HepG2 (cell line): ENCODE measurements around the gene SORL1-AS1.

Source experiments
- ATAC-seq: fragments of 200-7000 bp; cut with Tn5 transposase; 3 replicates; pipeline ENCODE4 v1.9.1; 2020; ENCODE audit warnings: mild to moderate bottlenecking, moderate library complexity
- BruUV-seq: library from RNA; stranded (reverse); fragments of 400-500 nt; replicated peaks from 2 replicates; lab custom pipeline; 2021; lab: Mats Ljungman, UMichigan
- CTCF ChIA-PET: fragments of 300-600 bp; formaldehyde crosslinking; extraction: SDS; loops from one replicate; lab custom pipeline; 2021; ENCODE audit warnings: low total read pairs, inconsistent platforms, low intra/inter-chr PET ratio; lab: Yijun Ruan, JAX
- POLR2A ChIA-PET: fragments of 350-600 bp; sonication (Branson Sonifier 250); formaldehyde crosslinking; loops from one replicate; lab custom pipeline; 2020; ENCODE audit warnings: antibody characterized with exemption, inconsistent platforms; lab: Yijun Ruan, JAX
- DNase-seq: peaks from one replicate; pipeline ENCODE4 v3.0.0-alpha.2; 2015; ENCODE audit warnings: low spot score
- FAIRE-seq: peaks from 3 replicates; lab custom pipeline; 2011; peaks lifted over from hg19 to GRCh38; lab: Jason Lieb, UNC
- H2AFZ ChIP-seq: one replicate; pipeline ENCODE4 v1.6.1; 2011; ENCODE audit warnings: low read length, inconsistent platforms
- H3K27ac ChIP-seq: fragments of 300-600 bp; 3 replicates; pipeline ENCODE4 v1.8.0; 2011; ENCODE audit warnings: mixed run types, mild to moderate bottlenecking, mixed read lengths, low read length, inconsistent platforms; ENCODE audit not compliant: insufficient read depth; ENCODE audit errors: extremely low read length
- H3K27me3 ChIP-seq, 2 experiments: fragments of 200-600 bp in 1 of 2; 2 replicates in 1 of 2; 3 replicates in 1 of 2; pipeline versions ENCODE4 v1.6.0 to v1.8.0; 2011; ENCODE audit warnings: low read length in 2 of 2, mild to moderate bottlenecking in 2 of 2, moderate library complexity in 2 of 2, inconsistent platforms in 1 of 2; ENCODE audit not compliant: insufficient read depth in 2 of 2, control insufficient read depth in 1 of 2
- H3K36me3 ChIP-seq, 2 experiments: fragments of 200-600 bp in 1 of 2; replicated peaks in 1 of 2; 2 replicates in 1 of 2; 3 replicates in 1 of 2; pipeline versions ENCODE4 v1.5.1 to v1.8.0; 2011; ENCODE audit warnings: low read length in 2 of 2, inconsistent platforms in 1 of 2; ENCODE audit not compliant: insufficient read depth in 2 of 2, control insufficient read depth in 1 of 2
- H3K4me1 ChIP-seq: 2 replicates; pipeline ENCODE4 v1.5.1; 2012; ENCODE audit warnings: low read length, inconsistent platforms; ENCODE audit not compliant: insufficient read depth
- H3K4me2 ChIP-seq: 2 replicates; pipeline ENCODE4 v1.6.0; 2011; ENCODE audit warnings: low read depth, low read length, inconsistent platforms
- H3K4me3 ChIP-seq, 3 experiments: fragments of 200-600 bp in 1 of 3; sonication (generic), shearing (Covaris generic) in 1 of 3; replicated peaks in 1 of 3; 2 replicates each; pipeline ENCODE4 v1.5.1; 2011 to 2016; ENCODE audit warnings: low read length in 3 of 3, inconsistent platforms in 2 of 3, low read depth in 2 of 3, mild to moderate bottlenecking in 2 of 3, control low read depth in 1 of 3, mixed read lengths in 1 of 3; ENCODE audit not compliant: insufficient read depth in 1 of 3
- H3K79me2 ChIP-seq: one replicate; pipeline ENCODE4 v1.6.1; 2011; ENCODE audit warnings: low read length, inconsistent platforms; ENCODE audit not compliant: insufficient read depth
- H3K9ac ChIP-seq: 2 replicates; pipeline ENCODE4 v1.6.0; 2011; ENCODE audit warnings: mild to moderate bottlenecking, low read depth, low read length, inconsistent platforms; ENCODE audit not compliant: insufficient read depth
- H3K9me3 ChIP-seq: 2 replicates; pipeline ENCODE4 v1.5.1; 2012; ENCODE audit warnings: mild to moderate bottlenecking, low read length
- H4K20me1 ChIP-seq: 2 replicates; pipeline ENCODE4 v1.6.0; 2011; ENCODE audit warnings: inconsistent platforms, mild to moderate bottlenecking, low read length, moderate library complexity; ENCODE audit not compliant: insufficient read depth
- GFI1 ChIP-seq: sonication (generic); formaldehyde crosslinking; IDR thresholded peaks from 2 replicates; pipeline ENCODE4 v1.5.0; 2020; ENCODE audit warnings: missing genetic modification reagents, mild to moderate bottlenecking, borderline replicate concordance
- HMGA1 ChIP-seq: sonication (generic); formaldehyde crosslinking; conservative IDR thresholded peaks from 2 replicates; pipeline ENCODE4 v1.4.0; 2020; ENCODE audit warnings: missing genetic modification reagents
- HOXA9 ChIP-seq: sonication (generic); formaldehyde crosslinking; IDR thresholded peaks from 2 replicates; pipeline ENCODE4 v1.8.1; 2022; ENCODE audit warnings: missing genetic modification reagents, mild to moderate bottlenecking, moderate library complexity, borderline replicate concordance
- IRF1 ChIP-seq: sonication (generic); formaldehyde crosslinking; IDR thresholded peaks from 2 replicates; pipeline ENCODE4 v1.4.0; 2020; ENCODE audit warnings: low read depth, mild to moderate bottlenecking, missing genetic modification reagents
- KAT2B ChIP-seq: fragments of 150-350 bp; IDR thresholded peaks from 2 replicates; pipeline ENCODE4 v1.6.1; 2014; ENCODE audit warnings: low read depth, low read length, borderline replicate concordance
- KLF12 ChIP-seq: sonication (generic); formaldehyde crosslinking; IDR thresholded peaks from 2 replicates; pipeline ENCODE4 v1.4.0; 2020; ENCODE audit warnings: missing genetic modification reagents, borderline replicate concordance
- NCOA2 ChIP-seq: sonication (generic); formaldehyde crosslinking; IDR thresholded peaks from 2 replicates; pipeline ENCODE4 v1.8.0; 2022; ENCODE audit warnings: inconsistent platforms
- PRPF4 ChIP-seq: fragments of 200-400 bp; formaldehyde crosslinking; IDR thresholded peaks from 2 replicates; pipeline ENCODE4 v1.6.1; 2016; ENCODE audit warnings: low read length, low read depth; ENCODE audit not compliant: poor library complexity, severe bottlenecking
- SKI ChIP-seq: fragments of 450-650 bp; IDR thresholded peaks from one replicate; pipeline ENCODE4 v1.6.1; 2018; ENCODE audit warnings: mild to moderate bottlenecking; ENCODE audit not compliant: partially characterized antibody
- SP4 ChIP-seq: sonication (generic); formaldehyde crosslinking; IDR thresholded peaks from 2 replicates; pipeline ENCODE4 v1.8.1; 2023; ENCODE audit warnings: mild to moderate bottlenecking, missing genetic modification reagents
- ZNF605 ChIP-seq: sonication (generic); formaldehyde crosslinking; IDR thresholded peaks from 2 replicates; pipeline ENCODE4 v1.8.0; 2022; ENCODE audit warnings: mild to moderate bottlenecking, missing genetic modification reagents
- ZNF615 ChIP-seq: sonication (generic); formaldehyde crosslinking; IDR thresholded peaks from 2 replicates; pipeline ENCODE4 v1.5.0; 2020; ENCODE audit warnings: mild to moderate bottlenecking, missing genetic modification reagents, borderline replicate concordance
- ZNF780A ChIP-seq: sonication (generic); formaldehyde crosslinking; IDR thresholded peaks from 2 replicates; pipeline ENCODE4 v1.8.0; 2022; ENCODE audit warnings: mild to moderate bottlenecking, missing genetic modification reagents, moderate library complexity
- WGBS: methylation state at CpG from one replicate; pipeline ENCODE4 v1.1.6; 2017; ENCODE audit warnings: low lambda C conversion rate; 5-methylcytosine and 5-hydroxymethylcytosine counted together
- in situ Hi-C: cut with HindIII; loops from 2 replicates; pipeline ENCODE4 v1.10.0; 2017; ENCODE audit warnings: low pct_unique_long_range_greater_than_20kb; ENCODE audit not compliant: extremely low pct_ligation_motif_present
- intact Hi-C: fragments of 100-400 bp; cut with micrococcal nuclease; formaldehyde crosslinking; loops from one replicate; pipeline ENCODE4 v1.10.0; 2022; ENCODE audit not compliant: unreplicated experiment
- TF ChIP-seq, protein P1 (sequence below): sonication (generic); formaldehyde crosslinking; IDR thresholded peaks from 2 replicates; pipeline ENCODE4 v1.4.0; 2020; ENCODE audit warnings: missing genetic modification reagents

Gene SORL1-AS1

GRCh38 chr11:121391914-121392313 is 60.9 kb downstream of the SORL1-AS1 start:
- no peak for FAIRE-seq

DNA sequence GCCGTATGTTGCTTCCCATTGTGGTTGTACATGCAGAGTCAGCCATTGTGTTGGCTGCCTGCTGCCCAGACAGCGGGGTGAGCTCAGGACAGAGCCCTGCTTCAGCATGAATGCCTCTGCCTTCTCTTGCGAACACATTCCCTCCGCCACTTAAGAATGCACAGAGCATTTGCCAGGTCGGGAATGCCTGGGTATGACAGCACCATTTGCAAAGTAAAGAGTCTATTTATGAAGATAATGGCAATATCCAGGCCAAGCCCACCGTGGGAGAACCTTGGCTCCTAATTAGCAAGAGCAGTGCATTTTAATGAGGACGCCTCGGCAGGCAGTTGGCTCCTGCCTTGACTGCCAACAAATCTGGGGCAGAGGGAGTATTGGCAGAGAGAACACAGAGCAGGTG is 63.1 kb downstream of the SORL1-AS1 start:
- TF ChIP-seq, protein P1, sequence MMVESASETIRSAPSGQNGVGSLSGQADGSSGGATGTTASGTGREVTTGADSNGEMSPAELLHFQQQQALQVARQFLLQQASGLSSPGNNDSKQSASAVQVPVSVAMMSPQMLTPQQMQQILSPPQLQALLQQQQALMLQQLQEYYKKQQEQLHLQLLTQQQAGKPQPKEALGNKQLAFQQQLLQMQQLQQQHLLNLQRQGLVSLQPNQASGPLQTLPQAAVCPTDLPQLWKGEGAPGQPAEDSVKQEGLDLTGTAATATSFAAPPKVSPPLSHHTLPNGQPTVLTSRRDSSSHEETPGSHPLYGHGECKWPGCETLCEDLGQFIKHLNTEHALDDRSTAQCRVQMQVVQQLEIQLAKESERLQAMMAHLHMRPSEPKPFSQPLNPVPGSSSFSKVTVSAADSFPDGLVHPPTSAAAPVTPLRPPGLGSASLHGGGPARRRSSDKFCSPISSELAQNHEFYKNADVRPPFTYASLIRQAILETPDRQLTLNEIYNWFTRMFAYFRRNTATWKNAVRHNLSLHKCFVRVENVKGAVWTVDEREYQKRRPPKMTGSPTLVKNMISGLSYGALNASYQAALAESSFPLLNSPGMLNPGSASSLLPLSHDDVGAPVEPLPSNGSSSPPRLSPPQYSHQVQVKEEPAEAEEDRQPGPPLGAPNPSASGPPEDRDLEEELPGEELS (CRISPR knock-in tag), result no peak
- TF ChIP-seq SKI (no peak), ZNF605 (CRISPR knock-in tag) (no peak), IRF1 (CRISPR knock-in tag) (no peak), PRPF4 (no peak), HMGA1 (CRISPR knock-in tag) (no peak), ZNF615 (CRISPR knock-in tag) (no peak), HOXA9 (CRISPR knock-in tag) (no peak)
- DNase-seq, result no peak
- WGBS, result 24% methylated on average over 8 of the region's 8 CpGs
- POLR2A ChIA-PET, result no interaction called here
- ATAC-seq, result no peak
- Histone ChIP-seq H2AFZ (no peak overlapping the region), H3K4me2 (no peak overlapping the region), H3K4me3 (no peak overlapping the region), H3K36me3 (no peaks in the 10 kb centered on the region), H3K27me3 (peaks cover 0 to 18% of the 10 kb centered on the region in 2 experiments; a peak in 2 of 5 replicates), H3K27ac (no peak overlapping the region), H3K79me2 (no peaks in the 10 kb centered on the region), H4K20me1 (no peaks in the 10 kb centered on the region), H3K4me1 (peaks cover 14% of the 10 kb centered on the region), H3K9me3 (no peaks in the 10 kb centered on the region), H3K9ac (no peak overlapping the region)
- FAIRE-seq, result no peak
- CTCF ChIA-PET, result no interaction called here
- BruUV-seq, result no TSS peak
- in situ Hi-C loops (no loop called here), intact Hi-C loops (no loop called here)

More at GRCh38 chr11:121391914-121392313, 60.9 kb downstream of the SORL1-AS1 start:
- Histone ChIP-seq H3K4me1 (peaks cover 20% of the 10 kb centered on the region), H2AFZ (no peak overlapping the region), H3K4me3 (no peak overlapping the region), H3K27me3 (peaks cover 0 to 15% of the 10 kb centered on the region in 2 experiments; a peak in 2 of 5 replicates), H3K36me3 (no peaks in the 10 kb centered on the region), H3K79me2 (no peaks in the 10 kb centered on the region), H3K4me2 (no peak overlapping the region), H3K9ac (no peak overlapping the region), H3K9me3 (no peaks in the 10 kb centered on the region), H3K27ac (no peak overlapping the region), H4K20me1 (no peaks in the 10 kb centered on the region)
- ATAC-seq (no peak), DNase-seq (no peak)
- ChIA-PET CTCF (no interaction called here), POLR2A (no interaction called here)
- 25% methylated on average over 6 of the region's 7 CpGs for WGBS
- BruUV-seq, result no TSS peak
- TF ChIP-seq KAT2B (no peak), NCOA2 (CRISPR knock-in tag) (no peak), KLF12 (CRISPR knock-in tag) (no peak), GFI1 (CRISPR knock-in tag) (no peak), SP4 (CRISPR knock-in tag) (no peak), ZNF780A (CRISPR knock-in tag) (no peak)
- in situ Hi-C loops (no loop called here), intact Hi-C loops (no loop called here)
